Muscle layer of duodenum (tissue), 2 donors: Measurements from ENCODE around the gene ELMO1.

Experiments
- H3K27ac ChIP-seq: one replicate; pipeline ENCODE4 v1.7.0; 2013; ENCODE audit warnings: mild to moderate bottlenecking, low read length
- H3K27me3 ChIP-seq: one replicate; pipeline ENCODE4 v1.7.0; 2013; ENCODE audit warnings: low read depth, mild to moderate bottlenecking, control low read depth, low read length
- H3K36me3 ChIP-seq, 2 donors: one replicate each; pipeline ENCODE4 v1.7.0; 2013; ENCODE audit warnings: low read length in 2 of 2, control low read depth in 1 of 2, mild to moderate bottlenecking in 1 of 2; ENCODE audit not compliant: insufficient read depth in 2 of 2, control insufficient read depth in 1 of 2
- H3K4me1 ChIP-seq, 2 donors: one replicate each; pipeline ENCODE4 v1.7.0; 2013; ENCODE audit warnings: low read length in 2 of 2, mild to moderate bottlenecking in 2 of 2, control low read depth in 1 of 2, moderate library complexity in 1 of 2; ENCODE audit not compliant: insufficient read depth in 2 of 2, control insufficient read depth in 1 of 2
- H3K4me3 ChIP-seq, 2 donors: one replicate each; pipeline ENCODE4 v1.7.0; 2013; ENCODE audit warnings: low read length in 2 of 2, low read depth in 1 of 2, mild to moderate bottlenecking in 1 of 2
- H3K9me3 ChIP-seq, 2 donors: one replicate each; pipeline ENCODE4 v1.7.0; 2013; ENCODE audit warnings: low read length in 2 of 2, control low read depth in 1 of 2, mild to moderate bottlenecking in 1 of 2; ENCODE audit not compliant: control insufficient read depth in 1 of 2
- donor health status: healthy.

ELMO1 gene

DNA sequence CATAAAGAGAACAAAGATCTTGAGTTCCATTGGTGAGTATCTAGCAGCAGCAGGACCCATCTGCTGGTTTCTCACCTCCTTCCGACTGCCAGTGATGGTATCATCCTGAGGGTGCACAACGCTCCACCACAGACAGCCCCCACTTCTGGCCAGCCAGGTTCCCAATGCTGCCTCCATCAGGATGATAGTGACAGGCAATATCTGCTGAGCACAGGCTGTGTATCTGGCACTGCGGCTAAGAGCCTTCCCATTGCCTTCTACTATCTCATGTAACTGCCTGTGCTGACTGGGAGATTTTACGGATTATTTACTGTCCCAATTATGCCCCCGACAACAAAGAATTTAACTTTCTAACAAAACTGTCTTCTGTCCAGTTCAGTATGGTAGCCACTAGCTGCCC lies 372.0 kb downstream of the ELMO1 start:
- Histone ChIP-seq H3K4me1 (no peaks in the 10 kb centered on the region), H3K4me3 (no peak overlapping the region), H3K27ac (no peak overlapping the region), H3K27me3 (no peaks in the 10 kb centered on the region), H3K36me3 (no peaks in the 10 kb centered on the region), H3K9me3 (no peaks in the 10 kb centered on the region)

DNA sequence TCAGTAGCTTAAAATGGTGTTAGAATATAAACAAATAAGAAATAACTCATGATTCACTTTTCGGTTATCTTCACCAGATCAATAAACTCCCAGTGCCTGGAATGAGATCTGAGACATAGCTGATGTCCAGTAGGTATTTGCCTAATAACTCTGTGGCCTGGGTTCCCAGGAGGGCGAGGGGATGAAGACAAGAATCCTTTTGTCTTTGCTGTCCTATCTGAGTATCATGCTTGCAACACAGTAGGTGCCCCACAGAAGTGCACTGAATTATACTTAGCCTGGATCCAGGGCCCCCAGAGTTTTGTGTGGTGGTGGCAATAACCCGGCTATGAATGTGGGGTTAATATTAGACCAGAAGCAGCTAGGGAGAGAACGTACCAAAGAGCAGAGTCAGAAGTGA lies 374.3 kb downstream of the ELMO1 start:
- no peaks in the 10 kb centered on the region for H3K36me3 ChIP-seq
- H3K4me3 ChIP-seq = no peak overlapping the region
- no peaks in the 10 kb centered on the region for H3K9me3 ChIP-seq
- no peaks in the 10 kb centered on the region for H3K4me1 ChIP-seq
- no peak overlapping the region for H3K27ac ChIP-seq
- no peaks in the 10 kb centered on the region for H3K27me3 ChIP-seq

DNA sequence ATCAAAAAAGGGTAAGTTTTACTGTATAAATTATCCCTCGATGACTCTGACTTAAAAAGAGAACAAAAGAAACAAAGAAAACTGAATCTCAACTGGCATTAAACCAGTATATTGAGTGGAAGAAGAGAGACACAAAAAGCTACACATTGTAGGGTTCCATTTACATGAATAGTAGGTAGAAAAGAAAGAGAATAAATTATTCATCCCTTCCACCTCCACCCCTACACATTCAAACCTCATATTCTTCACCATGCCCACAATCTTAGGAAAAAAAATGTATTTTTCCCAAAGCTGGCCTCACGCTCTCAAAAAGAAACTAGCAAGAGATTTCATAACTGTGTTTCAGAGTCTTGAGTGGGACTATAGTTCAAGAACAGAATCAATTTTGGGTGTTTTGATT lies 377.5 kb downstream of the ELMO1 start:
- no peaks in the 10 kb centered on the region for H3K9me3 ChIP-seq
- H3K36me3 ChIP-seq = no peaks in the 10 kb centered on the region
- no peak overlapping the region for H3K4me3 ChIP-seq
- no peaks in the 10 kb centered on the region for H3K27me3 ChIP-seq
- no peak overlapping the region for H3K27ac ChIP-seq
- no peaks in the 10 kb centered on the region for H3K4me1 ChIP-seq

DNA sequence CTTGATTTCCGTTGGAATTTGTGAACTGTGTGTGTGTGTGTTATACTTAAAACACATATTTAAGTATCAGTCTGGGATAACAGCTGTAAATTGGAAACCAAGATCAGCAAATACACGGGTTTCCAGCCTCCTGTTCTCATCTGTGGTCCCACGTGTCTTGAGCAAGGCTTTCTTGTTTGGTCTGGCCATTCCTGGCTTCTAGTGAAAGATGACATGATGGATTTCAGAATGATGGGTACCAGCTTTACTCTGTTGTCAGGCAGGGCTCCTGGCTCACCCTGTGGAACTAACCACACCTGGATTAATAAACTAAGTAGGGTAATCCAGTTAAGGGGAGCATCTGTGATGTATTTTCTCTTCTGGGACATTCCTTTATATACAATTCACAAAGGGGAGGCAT lies 378.2 kb downstream of the ELMO1 start:
- Histone ChIP-seq H3K9me3 (no peaks in the 10 kb centered on the region), H3K27ac (no peak overlapping the region), H3K36me3 (no peaks in the 10 kb centered on the region), H3K4me3 (no peak overlapping the region), H3K4me1 (no peaks in the 10 kb centered on the region), H3K27me3 (no peaks in the 10 kb centered on the region)

DNA sequence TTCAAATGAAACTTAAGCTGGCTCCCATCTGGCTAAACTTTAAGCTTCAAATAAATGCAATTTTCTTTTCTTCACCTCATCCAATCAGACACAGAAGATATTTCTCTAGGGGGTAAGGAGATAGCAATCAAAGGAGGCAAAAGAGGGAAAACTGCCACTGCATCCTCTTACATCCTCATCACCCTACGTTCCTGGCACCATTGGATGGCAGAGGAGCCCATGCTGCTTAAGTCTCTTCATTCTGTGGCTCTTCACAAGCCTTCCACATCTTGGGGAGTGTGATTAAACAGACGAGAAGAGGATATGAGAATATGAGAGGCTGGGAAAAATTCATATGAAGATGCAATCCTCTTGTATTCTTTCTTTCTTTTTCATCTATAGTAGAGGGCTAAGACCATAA lies 378.6 kb downstream of the ELMO1 start:
- H3K9me3 ChIP-seq = no peaks in the 10 kb centered on the region
- H3K4me3 ChIP-seq = no peak overlapping the region
- H3K27me3 ChIP-seq = no peaks in the 10 kb centered on the region
- no peaks in the 10 kb centered on the region for H3K4me1 ChIP-seq
- no peak overlapping the region for H3K27ac ChIP-seq
- H3K36me3 ChIP-seq = no peaks in the 10 kb centered on the region

DNA sequence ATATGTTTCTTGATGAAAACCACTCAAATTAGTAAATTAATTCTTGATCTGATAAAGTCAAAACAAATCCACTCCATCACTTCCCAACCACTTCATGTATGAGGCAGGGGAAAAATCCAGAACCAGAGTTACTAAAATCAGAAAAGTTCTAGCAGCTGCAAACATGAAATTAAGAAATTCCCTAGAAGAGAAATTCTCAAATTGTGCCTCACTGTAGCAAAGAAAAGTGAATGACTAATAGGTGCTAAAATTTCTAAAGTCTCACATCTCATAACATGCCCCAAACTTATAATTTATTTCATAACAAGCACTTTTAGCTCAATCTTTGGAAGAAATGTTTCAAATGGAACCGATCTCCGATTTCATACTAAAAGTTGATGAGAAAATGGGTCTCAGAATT lies 379.3 kb downstream of the ELMO1 start:
- Histone ChIP-seq H3K4me1 (no peaks in the 10 kb centered on the region), H3K27me3 (no peaks in the 10 kb centered on the region), H3K4me3 (no peak overlapping the region), H3K27ac (no peak overlapping the region), H3K36me3 (no peaks in the 10 kb centered on the region), H3K9me3 (no peaks in the 10 kb centered on the region)

DNA sequence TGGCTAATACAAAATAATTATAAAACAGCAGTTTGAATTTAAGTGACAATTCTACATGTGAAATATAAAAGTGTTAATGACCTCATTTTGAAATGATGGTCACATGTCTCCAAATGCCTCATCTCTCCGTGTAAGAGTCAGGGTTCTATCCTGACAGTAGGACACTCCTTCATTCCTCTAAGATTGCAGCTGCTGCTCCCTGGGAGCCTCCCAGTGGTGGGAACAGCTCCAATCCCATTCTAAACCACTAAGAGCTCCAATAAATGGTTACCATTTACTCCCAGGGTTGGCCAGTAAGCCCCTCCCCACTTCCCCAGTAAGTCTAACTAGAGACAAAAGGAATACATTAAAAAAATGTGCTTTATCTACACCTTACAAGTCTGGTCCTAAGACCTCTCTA lies 379.8 kb downstream of the ELMO1 start:
- Histone ChIP-seq H3K36me3 (no peaks in the 10 kb centered on the region), H3K27ac (no peak overlapping the region), H3K9me3 (no peaks in the 10 kb centered on the region), H3K4me3 (no peak overlapping the region), H3K27me3 (no peaks in the 10 kb centered on the region), H3K4me1 (no peaks in the 10 kb centered on the region)

DNA sequence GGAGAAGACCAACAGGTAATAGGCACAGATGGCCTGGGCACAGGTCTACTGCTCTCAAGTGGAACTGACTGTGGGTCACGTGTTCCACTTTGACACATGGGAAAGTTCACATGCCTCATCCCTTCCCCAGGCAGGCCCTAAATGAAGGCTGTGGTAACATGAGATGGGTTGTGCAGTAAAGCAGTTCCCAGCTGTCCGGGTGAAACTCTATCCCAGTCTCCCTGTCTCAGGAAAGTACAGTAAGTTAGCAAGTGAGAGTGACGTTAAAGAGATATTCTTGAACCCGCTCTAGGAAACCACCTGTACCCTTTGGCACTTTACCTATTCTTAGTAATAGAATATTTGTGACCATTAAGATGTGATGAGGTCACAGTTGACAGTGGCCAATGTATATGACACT lies 380.6 kb downstream of the ELMO1 start:
- no peak overlapping the region for H3K4me3 ChIP-seq
- H3K27me3 ChIP-seq = no peaks in the 10 kb centered on the region
- no peaks in the 10 kb centered on the region for H3K9me3 ChIP-seq
- no peak overlapping the region for H3K27ac ChIP-seq
- H3K4me1 ChIP-seq = no peaks in the 10 kb centered on the region
- no peaks in the 10 kb centered on the region for H3K36me3 ChIP-seq

DNA sequence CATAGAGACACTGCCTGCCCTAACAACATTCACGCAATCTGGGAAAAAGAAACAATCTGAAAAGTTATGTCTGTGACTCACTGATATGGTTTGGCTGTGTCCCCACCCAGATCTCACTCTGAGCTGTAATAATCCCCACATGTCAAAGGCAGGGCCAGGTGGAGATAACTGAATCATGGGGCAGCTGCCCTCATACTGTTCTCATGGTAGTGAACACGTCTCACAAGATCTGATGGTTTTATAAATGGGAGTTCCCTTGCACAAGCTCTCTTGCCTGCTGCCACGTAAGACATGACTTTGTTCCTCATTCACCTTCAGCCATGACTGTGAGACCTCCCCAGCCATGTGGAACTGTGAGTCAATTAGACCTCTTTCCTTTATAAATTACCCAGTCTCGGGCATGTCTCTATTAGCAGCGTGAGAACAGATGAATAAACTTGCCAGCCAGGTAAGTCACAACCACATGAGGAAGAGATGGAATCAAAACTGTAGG lies 382.8 kb downstream of the ELMO1 start:
- Histone ChIP-seq H3K4me1 (no peaks in the 10 kb centered on the region), H3K9me3 (no peaks in the 10 kb centered on the region), H3K4me3 (no peak overlapping the region), H3K27ac (no peak overlapping the region), H3K27me3 (no peaks in the 10 kb centered on the region), H3K36me3 (no peaks in the 10 kb centered on the region)

DNA sequence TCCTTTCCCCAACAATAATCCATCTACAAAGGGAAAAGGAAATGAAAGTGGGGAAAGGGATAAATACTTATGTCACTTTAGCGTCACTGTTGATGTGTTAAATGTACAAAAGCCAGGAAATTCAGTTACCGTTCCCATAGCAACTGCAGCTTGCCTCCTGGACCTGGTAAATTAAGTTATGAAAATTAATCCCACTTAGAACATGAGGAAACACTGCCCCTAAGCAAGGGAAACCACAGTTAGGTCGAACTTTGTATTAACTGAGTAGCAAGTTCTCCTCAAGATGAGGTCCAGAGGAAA lies 386.2 kb downstream of the ELMO1 start:
- no peaks in the 10 kb centered on the region for H3K27me3 ChIP-seq
- H3K36me3 ChIP-seq = no peaks in the 10 kb centered on the region
- H3K4me1 ChIP-seq = no peaks in the 10 kb centered on the region
- no peak overlapping the region for H3K4me3 ChIP-seq
- H3K9me3 ChIP-seq = no peaks in the 10 kb centered on the region
- H3K27ac ChIP-seq = no peak overlapping the region

DNA sequence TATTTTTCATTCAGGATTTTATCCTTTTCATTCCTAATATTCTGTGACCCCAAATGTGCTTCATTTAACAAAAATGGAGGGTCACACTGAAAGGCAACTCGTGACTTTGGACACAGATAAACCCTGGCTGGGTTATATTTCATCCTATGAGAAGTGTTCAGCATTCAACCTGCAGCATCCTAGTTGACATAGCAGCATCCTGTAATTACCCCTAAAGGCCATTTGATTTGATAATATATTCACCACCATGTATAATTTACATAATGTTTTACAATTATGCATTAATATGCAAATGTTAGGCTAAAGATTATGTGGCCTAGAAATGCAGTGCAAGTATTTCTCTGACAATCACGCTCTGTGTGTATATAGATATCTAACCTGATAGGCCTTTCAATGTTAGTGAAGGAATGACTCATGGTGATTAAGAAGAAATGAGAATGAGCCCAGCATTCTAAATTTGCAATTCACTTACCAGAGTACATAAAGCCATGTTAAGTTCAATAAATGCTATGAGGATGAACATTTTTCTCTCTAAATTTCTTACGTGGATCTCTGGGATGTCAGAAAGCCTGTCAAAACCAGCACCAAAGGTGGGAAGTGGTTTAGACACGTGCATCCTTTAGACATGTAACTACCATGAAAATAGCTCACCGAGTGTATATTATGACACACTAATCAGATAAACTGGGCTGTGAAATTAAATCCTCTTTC lies 386.7 kb downstream of the ELMO1 start:
- H3K27ac ChIP-seq = no peak overlapping the region
- no peaks in the 10 kb centered on the region for H3K27me3 ChIP-seq
- no peaks in the 10 kb centered on the region for H3K36me3 ChIP-seq
- no peaks in the 10 kb centered on the region for H3K4me1 ChIP-seq
- no peaks in the 10 kb centered on the region for H3K9me3 ChIP-seq
- no peak overlapping the region for H3K4me3 ChIP-seq

DNA sequence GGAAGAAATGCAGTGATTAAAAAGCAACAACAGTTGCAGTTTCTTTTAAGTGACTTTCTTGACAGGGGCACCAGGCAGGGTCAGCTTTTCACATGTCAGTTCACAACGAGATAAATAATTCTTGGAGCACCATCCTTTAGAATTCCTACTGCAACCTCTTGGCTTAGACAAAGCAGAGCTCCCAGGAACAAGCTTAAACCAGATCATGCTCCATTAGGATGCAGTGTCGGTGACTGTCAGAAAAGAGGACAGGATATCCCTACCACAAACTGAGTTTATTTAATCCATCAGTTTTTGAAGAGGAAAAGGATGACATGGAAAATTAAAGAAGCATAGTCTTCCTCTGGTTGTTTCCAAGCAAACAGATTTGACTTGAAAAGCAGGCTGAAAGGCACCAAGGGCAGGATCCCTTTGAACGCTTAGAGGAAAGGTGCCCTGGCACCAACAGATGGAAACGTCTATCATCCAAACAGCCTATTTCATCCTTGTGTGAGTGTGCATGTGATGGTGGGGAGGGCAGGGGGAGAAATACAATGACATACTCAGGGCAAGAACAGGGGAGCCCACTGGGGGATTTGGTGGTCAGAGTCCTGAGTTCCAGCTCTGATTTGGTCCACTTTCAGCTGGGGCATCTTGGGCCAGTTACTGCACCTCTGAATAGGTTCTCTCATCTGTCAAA lies 392.3 kb downstream of the ELMO1 start:
- Histone ChIP-seq H3K4me1 (no peaks in the 10 kb centered on the region), H3K9me3 (no peaks in the 10 kb centered on the region), H3K36me3 (no peaks in the 10 kb centered on the region), H3K27me3 (no peaks in the 10 kb centered on the region), H3K27ac (no peak overlapping the region), H3K4me3 (no peak overlapping the region)
